HG03108 (cell line): Measurements from ENCODE around the gene TCEAL7.
"Not testable (repeated sequence)": the region's sequence is repeated elsewhere in the genome, so short reads cannot be mapped to it uniquely, and the experiment has no call there.

Experiments used
- ATAC-seq: cut with Tn5 transposase; IDR thresholded peaks from one replicate; pipeline ENCODE4 v1.9.1; 2021; ENCODE audit warnings: moderate library complexity; ENCODE audit not compliant: unreplicated experiment

TCEAL7 gene

GRCh38 chrX:103329991-103330390, at the start of gene TCEAL7:
Gene TCEAL7, plus strand, starts transcription at chrX:103330239. Its CDS starts 1,165 bp downstream, at chrX:103331404.
- ATAC-seq, result no peak

- no peak for ATAC-seq
These were observed 36.9 kb upstream of the TCEAL7 start for GRCh38 chrX:103293118-103293517.

GRCh38 chrX:103304705-103305104, 25.3 kb upstream of the TCEAL7 start:
- ATAC-seq, result no peak

GRCh38 chrX:103305666-103306065, 24.4 kb upstream of the TCEAL7 start:
- ATAC-seq, result not testable (repeated sequence)

GRCh38 chrX:103309860-103310554, 20.0 kb upstream of the TCEAL7 start:
- ATAC-seq, result no peak

- peak; percentile 91 for ATAC-seq
These were observed 19.3 kb upstream of the TCEAL7 start, which contains the start of gene BEX2 for GRCh38 chrX:103310555-103311398. Gene BEX2, minus strand, starts transcription at chrX:103310990. Its CDS starts 1,014 bp downstream, at chrX:103309976.

GRCh38 chrX:103311399-103311780, 18.6 kb upstream of the TCEAL7 start:
- no peak for ATAC-seq

GRCh38 chrX:103330681-103331288, 746 bp downstream of the TCEAL7 start:
- ATAC-seq, result no peak

- no peak for ATAC-seq
These were observed 8.6 kb downstream of the TCEAL7 start for GRCh38 chrX:103338663-103339062.

- ATAC-seq, result no peak
These were observed 13.1 kb downstream of the TCEAL7 start for GRCh38 chrX:103343105-103343504.

GRCh38 chrX:103344606-103345005, 14.6 kb downstream of the TCEAL7 start:
- no peak for ATAC-seq

- no peak for ATAC-seq
These were observed 17.8 kb downstream of the TCEAL7 start for GRCh38 chrX:103347682-103348397.

- ATAC-seq, result no peak
These were observed 26.2 kb downstream of the TCEAL7 start, which contains the start of gene TCEAL9 for GRCh38 chrX:103356130-103356798. Gene TCEAL9, plus strand, starts transcription at chrX:103356506. Its CDS starts 1,179 bp downstream, at chrX:103357685.

- no peak for ATAC-seq
These were observed 26.8 kb downstream of the TCEAL7 start for GRCh38 chrX:103356858-103357257.

- ATAC-seq, result no peak
These were observed 27.8 kb downstream of the TCEAL7 start for GRCh38 chrX:103357871-103358270.

GRCh38 chrX:103359605-103360004, 29.6 kb downstream of the TCEAL7 start:
- ATAC-seq, result not testable (repeated sequence)

- ATAC-seq, result no peak
These were observed 30.1 kb downstream of the TCEAL7 start for GRCh38 chrX:103360092-103360491.

- no peak for ATAC-seq
These were observed 30.9 kb downstream of the TCEAL7 start for GRCh38 chrX:103360916-103361315.

- ATAC-seq, result no peak
These were observed 31.8 kb downstream of the TCEAL7 start for GRCh38 chrX:103361798-103362197.

- no peak for ATAC-seq
These were observed 32.4 kb downstream of the TCEAL7 start for GRCh38 chrX:103362474-103362873.
